PC-3 (cell line): ENCODE measurements around the gene KRT85.

Experiments used
- EZH2 ChIP-seq: fragments of 300-600 bp; sonication (generic); IDR thresholded peaks from one replicate; pipeline ENCODE4 v1.6.1; 2017; ENCODE audit warnings: antibody characterized with exemption, mild to moderate bottlenecking, low read length; ENCODE audit not compliant: unreplicated experiment
- EZH2phosphoT487 ChIP-seq: fragments of 300-600 bp; sonication (generic); IDR thresholded peaks from 2 replicates; pipeline ENCODE4 v1.6.1; 2018; ENCODE audit warnings: mild to moderate bottlenecking, antibody characterized with exemption, low read length, borderline replicate concordance
- TF ChIP-seq, protein P1 (sequence below): fragments of 300-600 bp; sonication (generic); conservative IDR thresholded peaks from 2 replicates; pipeline ENCODE4 v1.5.1; 2017; ENCODE audit warnings: antibody characterized with exemption, low read depth, mild to moderate bottlenecking, low read length

DNA sequence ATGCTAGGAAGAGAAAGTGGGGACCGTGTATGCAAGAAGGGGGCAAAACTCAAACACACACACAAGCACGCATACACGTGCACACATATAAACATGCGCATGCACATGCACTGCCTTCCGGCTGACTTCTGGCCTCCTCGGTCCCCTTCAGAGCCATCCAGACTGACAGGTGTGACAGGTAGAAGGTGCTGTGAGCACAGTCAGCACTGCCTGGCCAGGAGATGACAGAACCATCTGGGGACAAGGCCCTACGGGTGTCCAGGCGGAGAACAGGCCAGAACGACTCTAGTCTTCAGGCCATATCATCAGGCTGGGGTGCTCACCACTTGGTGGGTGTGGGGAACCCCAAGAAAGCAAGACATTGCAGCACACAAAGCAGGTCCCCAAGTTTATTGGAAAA is 53.4 kb downstream of the KRT85 start:
- TF ChIP-seq, protein P1, sequence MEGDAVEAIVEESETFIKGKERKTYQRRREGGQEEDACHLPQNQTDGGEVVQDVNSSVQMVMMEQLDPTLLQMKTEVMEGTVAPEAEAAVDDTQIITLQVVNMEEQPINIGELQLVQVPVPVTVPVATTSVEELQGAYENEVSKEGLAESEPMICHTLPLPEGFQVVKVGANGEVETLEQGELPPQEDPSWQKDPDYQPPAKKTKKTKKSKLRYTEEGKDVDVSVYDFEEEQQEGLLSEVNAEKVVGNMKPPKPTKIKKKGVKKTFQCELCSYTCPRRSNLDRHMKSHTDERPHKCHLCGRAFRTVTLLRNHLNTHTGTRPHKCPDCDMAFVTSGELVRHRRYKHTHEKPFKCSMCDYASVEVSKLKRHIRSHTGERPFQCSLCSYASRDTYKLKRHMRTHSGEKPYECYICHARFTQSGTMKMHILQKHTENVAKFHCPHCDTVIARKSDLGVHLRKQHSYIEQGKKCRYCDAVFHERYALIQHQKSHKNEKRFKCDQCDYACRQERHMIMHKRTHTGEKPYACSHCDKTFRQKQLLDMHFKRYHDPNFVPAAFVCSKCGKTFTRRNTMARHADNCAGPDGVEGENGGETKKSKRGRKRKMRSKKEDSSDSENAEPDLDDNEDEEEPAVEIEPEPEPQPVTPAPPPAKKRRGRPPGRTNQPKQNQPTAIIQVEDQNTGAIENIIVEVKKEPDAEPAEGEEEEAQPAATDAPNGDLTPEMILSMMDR: no peak
- TF ChIP-seq EZH2phosphoT487 (no peak), EZH2 (no peak)
